ENCODE data around the gene VARS2.

VARS2 gene

DNA sequence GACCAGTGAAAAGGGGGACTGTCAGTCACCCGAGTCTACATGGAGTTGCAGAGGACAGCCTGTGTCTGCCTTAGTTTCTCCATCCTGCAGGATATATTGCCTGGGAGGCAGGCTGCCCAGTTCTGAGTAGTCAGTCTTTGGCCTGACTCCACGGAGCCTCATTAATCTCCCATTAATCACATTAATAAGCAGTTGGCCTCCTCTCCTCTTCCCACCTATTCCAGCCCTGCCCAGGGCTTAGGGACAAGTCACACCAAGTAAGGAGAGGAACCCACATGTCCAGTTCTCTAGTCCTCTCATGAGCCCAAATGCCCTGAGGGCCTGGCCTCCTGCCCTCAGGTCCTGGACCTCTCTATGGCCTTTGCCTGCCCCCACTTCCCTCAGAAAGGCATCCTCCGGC lies 25.4 kb downstream of the VARS2 start:
- H3K4me3 ChIP-seq (ENCODE audit: low read depth, low read length), result no peak overlapping the region
- TF ChIP-seq, protein P1, sequence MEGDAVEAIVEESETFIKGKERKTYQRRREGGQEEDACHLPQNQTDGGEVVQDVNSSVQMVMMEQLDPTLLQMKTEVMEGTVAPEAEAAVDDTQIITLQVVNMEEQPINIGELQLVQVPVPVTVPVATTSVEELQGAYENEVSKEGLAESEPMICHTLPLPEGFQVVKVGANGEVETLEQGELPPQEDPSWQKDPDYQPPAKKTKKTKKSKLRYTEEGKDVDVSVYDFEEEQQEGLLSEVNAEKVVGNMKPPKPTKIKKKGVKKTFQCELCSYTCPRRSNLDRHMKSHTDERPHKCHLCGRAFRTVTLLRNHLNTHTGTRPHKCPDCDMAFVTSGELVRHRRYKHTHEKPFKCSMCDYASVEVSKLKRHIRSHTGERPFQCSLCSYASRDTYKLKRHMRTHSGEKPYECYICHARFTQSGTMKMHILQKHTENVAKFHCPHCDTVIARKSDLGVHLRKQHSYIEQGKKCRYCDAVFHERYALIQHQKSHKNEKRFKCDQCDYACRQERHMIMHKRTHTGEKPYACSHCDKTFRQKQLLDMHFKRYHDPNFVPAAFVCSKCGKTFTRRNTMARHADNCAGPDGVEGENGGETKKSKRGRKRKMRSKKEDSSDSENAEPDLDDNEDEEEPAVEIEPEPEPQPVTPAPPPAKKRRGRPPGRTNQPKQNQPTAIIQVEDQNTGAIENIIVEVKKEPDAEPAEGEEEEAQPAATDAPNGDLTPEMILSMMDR (IDR thresholded peaks at IDR 0.05; ENCODE audit: low read depth, low read length), result no peak

DNA sequence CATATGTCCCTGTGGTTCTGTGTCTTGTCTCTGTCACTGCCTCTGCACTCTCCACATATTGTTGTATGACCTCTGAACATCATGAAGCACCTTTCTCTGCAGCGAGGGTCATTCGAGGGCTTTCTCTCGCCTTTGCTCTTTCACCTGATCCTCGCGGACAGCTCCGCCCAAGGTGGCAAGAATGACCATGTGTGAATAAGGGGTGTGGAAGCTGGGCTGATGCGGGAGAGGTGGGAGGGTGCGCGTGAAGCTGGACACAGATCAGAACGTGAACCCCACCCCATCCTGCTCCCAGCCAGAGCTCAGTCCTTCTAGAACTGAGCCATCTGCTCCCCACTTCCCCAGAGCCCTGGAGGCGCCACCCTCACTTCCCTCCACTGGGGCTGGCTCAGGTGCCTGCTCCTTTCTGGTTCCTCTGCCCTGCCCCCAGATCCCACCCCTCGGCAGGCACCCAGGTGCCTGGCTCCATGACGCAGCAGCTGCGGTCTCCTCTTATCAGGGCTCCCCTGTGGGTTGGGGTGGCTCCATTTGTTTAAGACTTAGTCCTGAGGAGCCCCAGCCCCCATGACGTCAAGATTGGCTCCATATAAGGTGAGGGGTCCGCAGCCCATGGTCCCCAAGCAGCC lies 26.4 kb downstream of the VARS2 start, which contains the start of gene MUCL3:
MUCL3 (plus strand) TSS at position 613 of the 626 bp plus-strand sequence. CDS start 27 bp downstream, outside the sequence.
- H3K4me3 ChIP-seq (ENCODE audit: low read depth, low read length), result no peak within 1 kb of the TSS
- TF ChIP-seq, protein P1 (IDR thresholded peaks at IDR 0.05; ENCODE audit: low read depth, low read length), result no peak

- TF ChIP-seq, protein P1 (IDR thresholded peaks at IDR 0.05; ENCODE audit: low read depth, low read length), result peak; percentile 70
- no peak overlapping the region for H3K4me3 ChIP-seq (ENCODE audit: low read depth, low read length)
These were observed 28.5 kb downstream of the VARS2 start for GRCh38 chr6:30942338-30943060.

DNA sequence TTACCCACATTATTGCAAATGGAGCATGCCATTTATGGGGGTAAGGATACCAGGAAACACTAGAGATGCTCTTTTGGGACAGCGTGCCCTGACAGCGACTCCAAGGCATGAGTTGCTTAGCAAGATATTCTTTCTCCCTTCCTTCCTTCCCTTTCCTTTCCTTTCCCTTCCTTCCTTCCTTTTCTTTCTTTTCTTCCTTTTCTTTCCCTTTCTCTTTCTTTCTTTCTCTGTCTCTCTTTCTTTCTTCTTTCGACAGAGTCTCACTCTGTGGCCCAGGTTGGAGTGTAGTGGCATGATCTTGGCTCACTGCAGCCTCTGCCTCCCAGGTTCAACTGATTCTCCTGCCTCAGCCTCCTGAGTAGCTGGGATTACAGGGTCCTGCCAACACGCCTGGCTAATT lies 30.0 kb downstream of the VARS2 start:
- no peak overlapping the region for H3K4me3 ChIP-seq (ENCODE audit: low read depth, low read length)
- TF ChIP-seq, protein P1 (IDR thresholded peaks at IDR 0.05; ENCODE audit: low read depth, low read length), result no peak

- TF ChIP-seq, protein P1 (IDR thresholded peaks at IDR 0.05; ENCODE audit: low read depth, low read length), result no peak
- H3K4me3 ChIP-seq (ENCODE audit: low read depth, low read length), result no peak overlapping the region
These were observed 31.2 kb downstream of the VARS2 start for GRCh38 chr6:30945281-30945680.

DNA sequence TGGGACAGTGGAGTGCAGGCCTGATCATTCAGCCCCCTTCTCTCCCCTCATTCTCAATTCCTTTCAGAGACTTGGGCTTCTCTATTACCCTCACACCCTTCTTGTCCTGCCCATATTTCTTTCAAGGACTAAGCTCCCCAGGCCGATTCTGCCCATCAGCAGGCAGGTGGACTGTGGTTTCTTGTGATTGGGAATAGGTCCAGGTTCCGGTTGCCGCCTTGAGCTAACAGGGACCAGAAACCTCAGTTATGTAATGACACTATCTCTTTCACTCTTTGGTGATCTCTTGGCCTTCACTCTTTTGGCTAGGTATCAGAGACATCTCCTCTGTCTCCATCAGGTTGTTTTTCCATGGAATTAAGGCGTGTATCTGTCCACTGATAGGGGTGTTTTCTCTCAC lies 33.2 kb downstream of the VARS2 start:
- no peak overlapping the region for H3K4me3 ChIP-seq (ENCODE audit: low read depth, low read length)
- TF ChIP-seq, protein P1 (IDR thresholded peaks at IDR 0.05; ENCODE audit: low read depth, low read length), result no peak

DNA sequence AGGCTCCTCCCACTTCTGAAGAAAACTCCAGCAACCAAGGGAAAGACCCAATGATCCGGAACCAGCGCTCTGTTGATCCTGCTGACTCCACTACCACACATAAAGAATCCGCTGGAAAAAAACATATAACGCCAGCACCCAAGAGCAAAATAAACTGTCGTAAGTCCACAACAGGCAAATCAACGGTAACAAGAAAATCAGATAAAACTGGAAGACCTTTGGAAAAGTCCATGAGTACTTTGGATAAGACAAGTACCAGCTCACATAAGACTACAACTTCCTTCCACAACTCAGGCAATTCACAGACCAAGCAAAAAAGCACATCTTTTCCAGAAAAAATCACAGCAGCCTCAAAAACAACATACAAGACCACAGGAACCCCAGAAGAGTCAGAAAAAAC lies 34.8 kb downstream of the VARS2 start:
- TF ChIP-seq, protein P1 (IDR thresholded peaks at IDR 0.05; ENCODE audit: low read depth, low read length), result no peak

More for the DNA sequence above, 34.8 kb downstream of the VARS2 start:
- H3K4me3 ChIP-seq (ENCODE audit: low read depth, low read length), result no peak overlapping the region
